PFSK-1 (cell line): Measurements from ENCODE around the gene PKDCC.

ENCODE experiments used
- FOXP2 ChIP-seq: optimal IDR thresholded peaks from 2 replicates; pipeline ENCODE3; 2011; ENCODE audit warnings: borderline replicate concordance, control low read depth, inconsistent platforms; ENCODE audit not compliant: insufficient read depth; ENCODE audit errors: extremely low read length, extremely low read depth
- POLR2AphosphoS5 ChIP-seq: IDR thresholded peaks from 2 replicates; pipeline ENCODE4 v1.6.1; 2012; ENCODE audit warnings: low read depth, mild to moderate bottlenecking, control low read depth, low read length, moderate library complexity
- SIN3A ChIP-seq: IDR thresholded peaks from 2 replicates; pipeline ENCODE4 v1.6.1; 2012; ENCODE audit warnings: mild to moderate bottlenecking, low read length, moderate library complexity, borderline replicate concordance; ENCODE audit not compliant: insufficient read depth
- TAF1 ChIP-seq: IDR thresholded peaks from 2 replicates; pipeline ENCODE4 v1.6.1; 2012; ENCODE audit warnings: low read length, control low read depth, borderline replicate concordance; ENCODE audit not compliant: insufficient read depth
- TF ChIP-seq, protein P1 (sequence below), 2 experiments: IDR thresholded peaks; 2 replicates each; pipeline versions ENCODE4 v1.6.1 to v1.8.0; 2011 to 2012; ENCODE audit warnings: low read depth in 2 of 2, low read length in 2 of 2, control low read depth in 1 of 2, inconsistent platforms in 1 of 2, mild to moderate bottlenecking in 1 of 2, moderate library complexity in 1 of 2; ENCODE audit not compliant: insufficient read depth in 1 of 2

PKDCC gene

DNA sequence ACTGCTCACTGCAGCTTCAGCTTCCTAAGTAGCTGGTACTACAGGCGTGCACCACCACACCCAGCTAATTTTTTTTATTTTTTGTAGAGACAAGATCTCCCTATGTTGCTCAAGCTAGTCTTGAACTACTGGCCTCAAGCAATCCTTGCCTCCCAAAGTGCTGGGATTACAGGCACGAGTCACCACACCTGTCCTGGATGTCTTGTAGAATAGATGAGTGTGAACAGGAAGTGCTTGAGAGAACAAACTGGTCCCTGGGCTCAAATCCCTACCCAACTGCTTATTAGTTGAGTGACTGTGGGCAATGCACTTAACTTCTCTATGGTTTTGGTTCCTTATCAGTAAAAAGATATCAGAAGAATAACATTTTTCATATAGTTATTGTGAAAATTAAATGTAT is 34.2 kb downstream of the PKDCC start:
- TF ChIP-seq FOXP2 (no peak), POLR2AphosphoS5 (no peak), TAF1 (no peak), SIN3A (no peak)
- TF ChIP-seq, protein P1, sequence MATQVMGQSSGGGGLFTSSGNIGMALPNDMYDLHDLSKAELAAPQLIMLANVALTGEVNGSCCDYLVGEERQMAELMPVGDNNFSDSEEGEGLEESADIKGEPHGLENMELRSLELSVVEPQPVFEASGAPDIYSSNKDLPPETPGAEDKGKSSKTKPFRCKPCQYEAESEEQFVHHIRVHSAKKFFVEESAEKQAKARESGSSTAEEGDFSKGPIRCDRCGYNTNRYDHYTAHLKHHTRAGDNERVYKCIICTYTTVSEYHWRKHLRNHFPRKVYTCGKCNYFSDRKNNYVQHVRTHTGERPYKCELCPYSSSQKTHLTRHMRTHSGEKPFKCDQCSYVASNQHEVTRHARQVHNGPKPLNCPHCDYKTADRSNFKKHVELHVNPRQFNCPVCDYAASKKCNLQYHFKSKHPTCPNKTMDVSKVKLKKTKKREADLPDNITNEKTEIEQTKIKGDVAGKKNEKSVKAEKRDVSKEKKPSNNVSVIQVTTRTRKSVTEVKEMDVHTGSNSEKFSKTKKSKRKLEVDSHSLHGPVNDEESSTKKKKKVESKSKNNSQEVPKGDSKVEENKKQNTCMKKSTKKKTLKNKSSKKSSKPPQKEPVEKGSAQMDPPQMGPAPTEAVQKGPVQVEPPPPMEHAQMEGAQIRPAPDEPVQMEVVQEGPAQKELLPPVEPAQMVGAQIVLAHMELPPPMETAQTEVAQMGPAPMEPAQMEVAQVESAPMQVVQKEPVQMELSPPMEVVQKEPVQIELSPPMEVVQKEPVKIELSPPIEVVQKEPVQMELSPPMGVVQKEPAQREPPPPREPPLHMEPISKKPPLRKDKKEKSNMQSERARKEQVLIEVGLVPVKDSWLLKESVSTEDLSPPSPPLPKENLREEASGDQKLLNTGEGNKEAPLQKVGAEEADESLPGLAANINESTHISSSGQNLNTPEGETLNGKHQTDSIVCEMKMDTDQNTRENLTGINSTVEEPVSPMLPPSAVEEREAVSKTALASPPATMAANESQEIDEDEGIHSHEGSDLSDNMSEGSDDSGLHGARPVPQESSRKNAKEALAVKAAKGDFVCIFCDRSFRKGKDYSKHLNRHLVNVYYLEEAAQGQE (IDR thresholded peaks at IDR 0.05; ENCODE audit: insufficient read depth in 1 of 2, low read depth in 2 of 2, low read length in 2 of 2) = no peak

DNA sequence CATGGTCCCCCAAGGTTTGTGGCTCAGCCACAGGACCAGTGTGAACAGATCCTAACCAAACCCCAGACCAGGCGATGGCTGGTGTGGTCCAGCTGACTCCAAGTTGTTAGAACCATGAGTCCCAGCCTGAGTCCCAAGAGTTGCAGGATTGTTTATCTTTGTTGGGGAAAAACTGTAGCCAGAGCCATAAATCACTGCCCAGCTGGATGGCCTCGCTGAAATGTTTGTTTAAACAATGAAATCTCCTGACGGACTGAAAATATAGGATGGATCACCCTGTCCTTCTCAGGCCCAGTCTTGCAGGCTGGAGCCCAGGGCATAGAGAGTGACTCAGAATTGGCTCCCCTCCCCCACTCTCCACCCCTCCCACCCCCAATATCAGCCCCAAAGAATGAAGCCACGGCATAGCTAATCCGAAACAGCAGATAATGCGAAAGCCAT is 36.4 kb downstream of the PKDCC start:
- TF ChIP-seq SIN3A = no peak
- TF ChIP-seq TAF1 = no peak
- no peak for TF ChIP-seq POLR2AphosphoS5
- TF ChIP-seq FOXP2 = no peak
- TF ChIP-seq, protein P1 (IDR thresholded peaks at IDR 0.05; ENCODE audit: insufficient read depth in 1 of 2, low read depth in 2 of 2, low read length in 2 of 2) = no peak

DNA sequence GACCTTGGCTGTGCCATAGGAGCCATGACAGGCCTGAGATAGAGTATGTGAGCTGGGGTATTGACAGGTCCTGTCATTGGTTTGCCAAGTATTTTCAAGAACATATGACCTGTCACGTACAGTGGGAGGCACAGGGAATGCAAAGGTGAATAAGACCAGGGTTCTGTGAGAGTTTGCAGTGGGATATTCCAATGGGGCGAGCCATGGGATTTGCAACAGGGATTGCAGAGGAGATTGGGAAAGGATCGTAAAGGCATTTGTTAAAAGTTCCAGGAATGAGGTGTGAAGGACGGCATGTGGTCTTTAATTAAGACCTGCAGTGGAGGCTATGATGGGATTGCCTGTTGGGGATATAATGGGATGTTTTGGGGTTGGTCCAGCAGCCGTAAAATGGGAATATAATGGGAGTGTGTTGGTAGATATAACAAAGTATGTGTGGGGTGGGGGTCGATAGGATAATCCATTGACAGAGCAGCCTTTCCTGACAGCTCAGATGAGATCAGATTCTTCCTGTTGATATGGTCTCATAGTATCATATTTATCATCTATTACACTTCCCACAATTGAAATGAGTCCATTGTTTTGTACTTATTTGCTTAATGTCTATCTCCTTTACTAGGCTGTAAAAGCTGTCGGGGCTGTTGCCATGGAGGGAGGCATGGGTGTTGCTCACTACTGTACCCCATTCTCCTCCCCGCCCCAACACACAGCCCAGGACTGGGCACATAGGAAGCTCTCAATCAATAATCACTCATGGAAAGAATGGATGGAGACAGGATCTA is 38.1 kb downstream of the PKDCC start:
- TF ChIP-seq FOXP2 (no peak), TAF1 (no peak), SIN3A (no peak), POLR2AphosphoS5 (no peak)
- TF ChIP-seq, protein P1 (IDR thresholded peaks at IDR 0.05; ENCODE audit: insufficient read depth in 1 of 2, low read depth in 2 of 2, low read length in 2 of 2) = no peak

DNA sequence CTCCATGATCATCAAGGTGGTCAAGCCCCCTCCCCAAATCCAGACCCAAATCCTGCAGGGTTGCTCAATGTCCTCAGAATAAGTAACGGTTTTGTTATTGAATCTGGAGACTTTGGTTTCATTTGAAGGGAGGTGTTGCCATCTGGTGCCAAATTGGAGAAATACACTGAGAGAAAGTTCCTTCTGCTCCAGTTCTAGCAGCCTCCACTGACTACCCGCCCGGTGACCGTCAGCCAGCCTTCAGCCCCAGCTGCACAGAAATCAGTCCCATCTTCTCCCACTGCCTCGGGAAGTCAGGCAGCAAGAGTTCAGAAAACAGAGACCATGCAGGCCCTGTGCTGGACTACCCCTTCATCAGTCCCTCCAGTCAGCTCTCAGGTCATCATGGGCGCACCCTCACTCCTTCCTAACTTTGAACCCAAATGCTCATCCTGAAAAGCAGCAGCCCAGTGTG is 38.7 kb downstream of the PKDCC start:
- TF ChIP-seq POLR2AphosphoS5 (no peak), FOXP2 (no peak)
- TF ChIP-seq, protein P1 (IDR thresholded peaks at IDR 0.05; ENCODE audit: insufficient read depth in 1 of 2, low read depth in 2 of 2, low read length in 2 of 2) = no peak
